Measurements from ENCODE around the gene EP400.

EP400 gene

DNA sequence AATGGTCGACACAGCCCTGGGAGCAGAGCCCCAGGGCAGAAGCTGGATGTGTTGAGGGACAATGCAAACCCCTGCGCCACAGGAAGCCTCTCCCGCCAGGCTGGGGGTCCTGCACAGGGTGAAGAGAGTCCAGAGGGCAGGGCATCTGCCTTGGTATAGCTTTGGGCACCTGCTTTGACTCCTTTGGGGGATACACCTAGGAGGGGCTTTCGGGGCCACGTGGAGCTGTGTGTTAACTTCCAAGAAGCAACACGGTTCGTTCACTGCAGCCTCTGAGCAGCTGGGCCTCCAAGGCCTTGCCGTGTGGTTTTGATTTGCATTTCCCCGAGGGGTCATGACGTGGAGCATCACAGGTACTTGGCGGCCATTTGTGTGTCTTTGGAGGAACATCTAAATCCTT, 26.5 kb upstream of the EP400 start:
- H3K27me3 ChIP-seq (ENCODE audit: control insufficient read depth, insufficient read depth, low read length): no peaks in the 10 kb centered on the region
- peaks cover 6% of the 10 kb centered on the region for H3K36me3 ChIP-seq (ENCODE audit: control insufficient read depth, insufficient read depth, low read length)
- H3K9ac ChIP-seq (ENCODE audit: low read length): no peak overlapping the region
- no peaks in the 10 kb centered on the region for H3K4me1 ChIP-seq (ENCODE audit: control insufficient read depth, insufficient read depth, low read length)
- no peak overlapping the region for H3K27ac ChIP-seq (ENCODE audit: low read depth, low read length)
- no peak overlapping the region for H3K4me3 ChIP-seq (ENCODE audit: low read length)

- H3K4me3 ChIP-seq (ENCODE audit: low read length): no peak overlapping the region
- no peak overlapping the region for H3K9ac ChIP-seq (ENCODE audit: low read length)
- peaks cover 4% of the 10 kb centered on the region for H3K36me3 ChIP-seq (ENCODE audit: control insufficient read depth, insufficient read depth, low read length)
- H3K27me3 ChIP-seq (ENCODE audit: control insufficient read depth, insufficient read depth, low read length): no peaks in the 10 kb centered on the region
- H3K27ac ChIP-seq (ENCODE audit: low read depth, low read length): no peak overlapping the region
- H3K4me1 ChIP-seq (ENCODE audit: control insufficient read depth, insufficient read depth, low read length): no peaks in the 10 kb centered on the region
These were observed 22.3 kb upstream of the EP400 start for GRCh38 chr12:131927110-131928079.

DNA sequence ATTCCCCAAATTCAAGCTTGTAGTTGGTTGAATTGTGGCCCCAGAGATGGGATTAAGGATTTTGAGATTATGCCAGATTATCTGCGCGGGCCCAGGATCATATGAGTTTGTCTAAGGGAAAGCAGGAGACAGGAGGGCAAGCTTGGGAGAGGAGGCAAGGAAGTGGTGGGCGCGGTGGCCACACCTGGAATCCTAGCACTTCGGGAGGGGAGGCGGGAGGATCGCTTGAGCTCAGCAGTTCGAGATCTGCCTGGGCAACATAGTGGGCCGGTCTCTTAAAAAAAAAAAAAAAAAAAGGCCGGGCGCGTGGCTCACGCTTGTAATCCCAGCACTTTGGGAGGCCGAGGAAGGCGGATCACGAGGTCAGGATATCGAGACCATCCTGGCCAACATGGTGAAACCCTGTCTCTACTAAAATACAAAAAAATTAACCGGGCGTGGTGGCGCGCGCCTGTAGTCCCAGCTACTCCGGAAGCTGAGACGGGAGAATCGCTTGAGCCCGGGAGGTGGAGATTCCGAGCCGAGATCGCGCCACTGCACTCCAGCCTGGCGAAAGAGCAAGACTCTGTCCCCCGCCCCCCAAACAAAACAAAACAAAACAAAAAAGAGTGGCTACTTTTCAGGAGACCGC, 21.5 kb upstream of the EP400 start:
- peaks cover 5% of the 10 kb centered on the region for H3K36me3 ChIP-seq (ENCODE audit: control insufficient read depth, insufficient read depth, low read length)
- H3K4me3 ChIP-seq (ENCODE audit: low read length): peak overlapping the region; percentile 73
- H3K4me1 ChIP-seq (ENCODE audit: control insufficient read depth, insufficient read depth, low read length): no peaks in the 10 kb centered on the region
- H3K27ac ChIP-seq (ENCODE audit: low read depth, low read length): peak overlapping the region; percentile 77
- no peaks in the 10 kb centered on the region for H3K27me3 ChIP-seq (ENCODE audit: control insufficient read depth, insufficient read depth, low read length)
- no peak overlapping the region for H3K9ac ChIP-seq (ENCODE audit: low read length)

- peak within 1 kb of the TSS; percentile 62 for H3K9ac ChIP-seq (ENCODE audit: low read length)
- H3K4me3 ChIP-seq (ENCODE audit: low read length): peak within 1 kb of the TSS; percentile 86
- no peaks in the 10 kb centered on the region for H3K4me1 ChIP-seq (ENCODE audit: control insufficient read depth, insufficient read depth, low read length)
- peaks cover 12% of the 10 kb centered on the region for H3K36me3 ChIP-seq (ENCODE audit: control insufficient read depth, insufficient read depth, low read length)
- no peaks in the 10 kb centered on the region for H3K27me3 ChIP-seq (ENCODE audit: control insufficient read depth, insufficient read depth, low read length)
- H3K27ac ChIP-seq (ENCODE audit: low read depth, low read length): peak within 1 kb of the TSS; percentile 77
These were observed 20.8 kb upstream of the EP400 start, which contains the start of gene PUS1 for GRCh38 chr12:131928711-131929580. TSS of gene PUS1 (plus strand) at chr12:131929276. CDS start at chr12:131929723, 447 bp downstream.

DNA sequence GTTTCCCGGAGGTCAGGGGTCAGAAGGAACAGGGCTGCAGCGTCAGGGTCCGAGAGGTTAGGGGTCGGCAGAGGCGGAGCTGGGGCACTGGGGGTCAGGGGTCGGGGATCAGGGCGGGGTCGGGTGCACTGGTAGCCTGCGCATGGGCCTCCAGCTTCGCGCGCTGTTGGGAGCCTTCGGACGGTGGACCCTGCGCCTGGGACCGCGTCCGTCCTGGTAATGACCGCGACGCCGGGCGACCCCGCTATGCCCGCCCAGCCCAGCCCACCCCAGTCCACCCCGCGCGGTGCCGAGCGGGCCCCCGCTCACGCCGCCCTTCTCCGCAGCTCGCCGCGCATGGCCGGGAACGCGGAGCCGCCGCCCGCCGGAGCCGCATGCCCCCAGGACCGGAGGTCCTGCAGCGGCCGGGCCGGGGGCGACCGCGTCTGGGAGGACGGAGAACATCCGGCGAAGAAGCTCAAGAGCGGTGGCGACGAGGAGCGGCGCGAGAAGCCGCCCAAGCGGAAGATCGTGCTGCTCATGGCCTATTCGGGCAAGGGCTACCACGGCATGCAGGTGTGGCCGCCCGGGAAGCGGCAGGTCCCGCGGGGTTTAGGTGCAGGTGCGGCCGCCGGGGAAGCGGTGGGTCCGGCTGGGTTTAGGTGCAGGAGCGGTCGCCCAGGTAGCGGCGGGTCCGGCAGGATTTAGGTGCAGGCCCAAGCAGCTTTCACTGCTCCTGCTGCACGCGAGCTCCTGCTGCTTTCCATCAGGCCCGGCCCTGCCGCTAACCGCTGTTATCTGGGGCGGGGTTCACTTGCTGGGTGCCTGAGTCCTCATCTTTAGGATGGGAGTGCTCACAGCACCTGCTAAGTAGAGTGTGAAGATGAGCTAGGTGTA, 19.9 kb upstream of the EP400 start:
- no peaks in the 10 kb centered on the region for H3K4me1 ChIP-seq (ENCODE audit: control insufficient read depth, insufficient read depth, low read length)
- peak overlapping the region; percentile 58 for H3K27ac ChIP-seq (ENCODE audit: low read depth, low read length)
- peak overlapping the region; percentile 62 for H3K9ac ChIP-seq (ENCODE audit: low read length)
- H3K4me3 ChIP-seq (ENCODE audit: low read length): peak overlapping the region; percentile 86
- H3K36me3 ChIP-seq (ENCODE audit: control insufficient read depth, insufficient read depth, low read length): peaks cover 12% of the 10 kb centered on the region
- no peaks in the 10 kb centered on the region for H3K27me3 ChIP-seq (ENCODE audit: control insufficient read depth, insufficient read depth, low read length)

DNA sequence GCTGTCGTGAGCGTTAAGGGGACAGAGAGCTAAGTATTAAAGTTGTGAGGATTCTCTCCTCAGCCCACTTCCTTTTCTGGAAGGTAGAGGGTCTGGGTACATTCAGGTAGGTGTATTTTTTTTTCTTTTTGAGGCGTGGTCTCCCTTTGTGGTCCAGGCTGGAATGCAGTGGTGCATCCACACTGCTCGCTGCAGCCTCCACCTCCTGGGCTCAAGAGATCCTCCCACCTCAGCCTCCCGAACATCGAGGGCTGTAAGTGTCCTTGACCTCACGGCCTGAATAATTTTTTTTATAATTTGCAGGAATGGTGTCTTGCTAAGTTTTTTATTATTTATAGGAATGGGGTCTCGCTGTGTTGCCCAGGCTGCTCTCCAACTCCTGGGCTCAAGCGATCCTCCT, 19.2 kb upstream of the EP400 start:
- Histone ChIP-seq H3K27ac (ENCODE audit: low read depth, low read length) (no peak overlapping the region), H3K4me3 (ENCODE audit: low read length) (peak overlapping the region; percentile 86), H3K4me1 (ENCODE audit: control insufficient read depth, insufficient read depth, low read length) (no peaks in the 10 kb centered on the region), H3K27me3 (ENCODE audit: control insufficient read depth, insufficient read depth, low read length) (no peaks in the 10 kb centered on the region), H3K9ac (ENCODE audit: low read length) (no peak overlapping the region), H3K36me3 (ENCODE audit: control insufficient read depth, insufficient read depth, low read length) (peaks cover 12% of the 10 kb centered on the region)

DNA sequence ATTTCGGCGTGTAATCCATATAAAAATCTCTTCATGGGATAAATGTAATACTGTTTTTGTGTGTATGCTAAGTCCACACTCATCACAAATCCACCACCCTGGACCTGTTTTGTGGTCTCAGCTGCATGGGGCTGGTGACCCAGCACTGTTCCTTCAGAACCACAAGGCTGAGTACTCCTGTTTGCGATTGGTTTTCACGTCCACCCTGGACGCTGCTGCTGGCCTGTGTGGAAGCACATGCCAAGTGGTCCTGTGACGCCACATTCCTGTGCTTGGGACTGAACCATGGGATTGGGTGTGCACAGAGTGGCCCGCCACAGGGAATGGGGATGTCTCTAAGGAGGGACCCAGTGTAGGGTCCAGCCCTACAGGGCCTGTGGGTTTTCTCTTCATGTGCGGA, 16.4 kb upstream of the EP400 start:
- Histone ChIP-seq H3K4me3 (ENCODE audit: low read length) (no peak overlapping the region), H3K36me3 (ENCODE audit: control insufficient read depth, insufficient read depth, low read length) (peaks cover 12% of the 10 kb centered on the region), H3K27ac (ENCODE audit: low read depth, low read length) (no peak overlapping the region), H3K9ac (ENCODE audit: low read length) (no peak overlapping the region), H3K27me3 (ENCODE audit: control insufficient read depth, insufficient read depth, low read length) (no peaks in the 10 kb centered on the region), H3K4me1 (ENCODE audit: control insufficient read depth, insufficient read depth, low read length) (no peaks in the 10 kb centered on the region)

- Histone ChIP-seq H3K27ac (ENCODE audit: low read depth, low read length) (no peak overlapping the region), H3K4me1 (ENCODE audit: control insufficient read depth, insufficient read depth, low read length) (no peaks in the 10 kb centered on the region), H3K36me3 (ENCODE audit: control insufficient read depth, insufficient read depth, low read length) (peaks cover 12% of the 10 kb centered on the region), H3K27me3 (ENCODE audit: control insufficient read depth, insufficient read depth, low read length) (no peaks in the 10 kb centered on the region), H3K9ac (ENCODE audit: low read length) (no peak overlapping the region), H3K4me3 (ENCODE audit: low read length) (no peak overlapping the region)
These were observed 15.2 kb upstream of the EP400 start for GRCh38 chr12:131934535-131934934.

DNA sequence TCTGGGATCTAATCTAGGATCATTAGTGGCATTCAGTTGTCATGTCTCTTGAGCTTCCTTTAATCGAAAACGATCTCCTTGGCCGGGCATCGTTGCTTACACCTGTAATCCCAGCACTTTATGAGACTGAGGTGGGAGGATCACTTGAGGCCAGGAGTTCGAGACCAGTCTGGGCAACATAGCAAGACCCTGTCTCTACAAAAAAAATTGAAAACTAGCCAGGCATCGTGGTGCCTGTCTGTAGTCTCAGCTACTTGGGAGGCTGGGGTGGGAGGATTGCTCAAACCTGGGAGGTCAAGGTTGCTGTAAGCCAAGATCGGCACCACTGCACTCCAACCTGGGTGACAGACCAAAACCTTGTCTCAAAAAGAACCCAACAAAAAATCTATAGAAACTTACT, 11.7 kb upstream of the EP400 start:
- H3K9ac ChIP-seq (ENCODE audit: low read length): no peak overlapping the region
- H3K27me3 ChIP-seq (ENCODE audit: control insufficient read depth, insufficient read depth, low read length): no peaks in the 10 kb centered on the region
- H3K4me3 ChIP-seq (ENCODE audit: low read length): no peak overlapping the region
- peaks cover 15% of the 10 kb centered on the region for H3K36me3 ChIP-seq (ENCODE audit: control insufficient read depth, insufficient read depth, low read length)
- no peak overlapping the region for H3K27ac ChIP-seq (ENCODE audit: low read depth, low read length)
- no peaks in the 10 kb centered on the region for H3K4me1 ChIP-seq (ENCODE audit: control insufficient read depth, insufficient read depth, low read length)

DNA sequence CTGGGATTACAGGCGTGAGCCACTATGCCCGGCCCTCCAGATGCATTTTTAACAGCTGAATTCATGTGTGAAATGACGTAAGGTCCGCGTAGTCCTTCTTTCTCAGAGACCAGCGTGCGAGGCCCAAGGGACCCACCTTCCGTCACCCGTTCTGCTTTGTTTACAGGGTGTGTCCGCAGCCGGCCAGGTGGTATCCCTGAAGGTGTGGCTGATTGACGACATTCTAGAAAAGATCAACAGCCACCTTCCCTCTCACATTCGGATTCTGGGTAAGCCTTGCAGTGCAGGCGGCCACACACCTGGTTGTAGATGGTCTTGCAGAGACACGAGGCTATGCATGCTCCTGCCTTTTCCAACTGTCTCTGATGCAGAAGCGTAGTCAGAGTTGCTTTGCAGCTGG, 10.7 kb upstream of the EP400 start:
- Histone ChIP-seq H3K36me3 (ENCODE audit: control insufficient read depth, insufficient read depth, low read length) (peaks cover 8% of the 10 kb centered on the region), H3K9ac (ENCODE audit: low read length) (no peak overlapping the region), H3K27me3 (ENCODE audit: control insufficient read depth, insufficient read depth, low read length) (no peaks in the 10 kb centered on the region), H3K4me3 (ENCODE audit: low read length) (no peak overlapping the region), H3K27ac (ENCODE audit: low read depth, low read length) (no peak overlapping the region), H3K4me1 (ENCODE audit: control insufficient read depth, insufficient read depth, low read length) (no peaks in the 10 kb centered on the region)

GRCh38 chr12:131940141-131940547, 9.6 kb upstream of the EP400 start:
- H3K36me3 ChIP-seq (ENCODE audit: control insufficient read depth, insufficient read depth, low read length): peaks cover 8% of the 10 kb centered on the region

More at GRCh38 chr12:131940141-131940547, 9.6 kb upstream of the EP400 start:
- H3K27me3 ChIP-seq (ENCODE audit: control insufficient read depth, insufficient read depth, low read length): no peaks in the 10 kb centered on the region
- H3K9ac ChIP-seq (ENCODE audit: low read length): no peak overlapping the region
- no peaks in the 10 kb centered on the region for H3K4me1 ChIP-seq (ENCODE audit: control insufficient read depth, insufficient read depth, low read length)
- no peak overlapping the region for H3K4me3 ChIP-seq (ENCODE audit: low read length)
- no peak overlapping the region for H3K27ac ChIP-seq (ENCODE audit: low read depth, low read length)

Data from rectal smooth muscle tissue (tissue), 1 donor.